Natural killer cell (primary cell): ENCODE measurements around the gene EGR4. TPM values are rescaled to one million over a fixed set of nuclear protein-coding genes. Genes with fewer than 3 reads are reported as not detected.

Experiments used
- ATAC-seq, 3 donors: fragments of 150-1000 bp in 2 of 3; fragments of 200-7000 bp in 1 of 3; cut with Tn5 transposase; 1 replicate in 1 of 3; 2 replicates in 2 of 3; pipeline ENCODE4 v1.10.0; 2021; ENCODE audit warnings: mild to moderate bottlenecking in 2 of 3, moderate library complexity in 2 of 3
- DNase-seq, 2 donors: peaks; one replicate each; pipeline versions ENCODE4 v3.0.0 to v3.0.0-alpha.2; 2013 to 2021; ENCODE audit warnings: mixed read lengths in 1 of 2
- H3K27ac ChIP-seq: one replicate; pipeline ENCODE4 v1.5.1; 2013; ENCODE audit warnings: mild to moderate bottlenecking, low read length
- H3K27me3 ChIP-seq: one replicate; pipeline ENCODE4 v1.6.1; 2013; ENCODE audit warnings: low read length; ENCODE audit not compliant: control insufficient read depth, insufficient read depth
- H3K36me3 ChIP-seq: one replicate; pipeline ENCODE4 v1.6.1; 2013; ENCODE audit warnings: low read length; ENCODE audit not compliant: control insufficient read depth, insufficient read depth
- H3K4me1 ChIP-seq: one replicate; pipeline ENCODE4 v1.6.1; 2013; ENCODE audit warnings: low read length; ENCODE audit not compliant: control insufficient read depth, insufficient read depth
- H3K4me3 ChIP-seq: one replicate; pipeline ENCODE4 v1.5.1; 2013; ENCODE audit warnings: low read length
- H3K9me3 ChIP-seq: one replicate; pipeline ENCODE4 v1.6.1; 2013; ENCODE audit warnings: low read length; ENCODE audit not compliant: control insufficient read depth, insufficient read depth
- H3K27ac Mint-ChIP-seq, 2 donors: one replicate each; pipeline ENCODE4 v1.8.0; 2022; ENCODE audit warnings: mild to moderate bottlenecking in 2 of 2, mixed read lengths in 2 of 2, moderate library complexity in 1 of 2
- H3K27me3 Mint-ChIP-seq, 2 donors: one replicate each; pipeline ENCODE4 v1.8.0; 2022; ENCODE audit warnings: low read depth in 2 of 2, mixed read lengths in 2 of 2
- H3K36me3 Mint-ChIP-seq: one replicate; pipeline ENCODE4 v1.8.0; 2022; ENCODE audit warnings: mixed read lengths
- H3K4me1 Mint-ChIP-seq, 2 donors: one replicate each; pipeline ENCODE4 v1.8.0; 2022; ENCODE audit warnings: mixed read lengths in 2 of 2
- H3K4me3 Mint-ChIP-seq: one replicate; pipeline ENCODE4 v1.8.0; 2022; ENCODE audit warnings: mild to moderate bottlenecking, moderate library complexity, mixed read lengths
- H3K9me3 Mint-ChIP-seq, 2 donors: one replicate each; pipeline ENCODE4 v1.8.0; 2022; ENCODE audit warnings: mixed read lengths in 2 of 2
- CTCF ChIP-seq: fragments of 200-600 bp; IDR thresholded peaks from one replicate; pipeline ENCODE4 v1.8.0; 2022; ENCODE audit warnings: antibody characterized with exemption
- WGBS: methylation state at CpG from one replicate; pipeline ENCODE4 v1.1.7; 2013; ENCODE audit warnings: missing lambda C conversion rate; ENCODE audit not compliant: insufficient coverage; 5-methylcytosine and 5-hydroxymethylcytosine counted together
- intact Hi-C: fragments of 100-400 bp; cut with micrococcal nuclease; formaldehyde crosslinking; loops from one replicate; pipeline ENCODE4 v1.14.2; 2022
- total RNA-seq, 4 donors: library from RNA; stranded (reverse); fragments of 120-200 nt in 1 of 4; gene quantifications; one replicate each; pipeline versions ENCODE4 v1.2.3 to v1.2.4, GENCODE V29; 2013 to 2022

Gene EGR4
- total RNA-seq, 3 donors from 2014 or later (not counting 1 experiment from before 2014, with no cell fraction given): 0.28 to 2.6 (median 1.1) TPM

- Histone ChIP-seq H3K9me3 (no peaks in the 10 kb centered on the region), H3K4me1 (no peaks in the 10 kb centered on the region), H3K4me3 (no peak overlapping the region), H3K27ac (no peak overlapping the region), H3K27me3 (no peaks in the 10 kb centered on the region), H3K36me3 (peaks cover 90% of the 10 kb centered on the region)
- Mint-ChIP-seq H3K4me1 (peaks cover 0 to 15% of the 10 kb centered on the region in 2 donors), H3K9me3 (no peaks in the 10 kb centered on the region), H3K4me3 (no peak overlapping the region), H3K27ac (peak overlapping the region in 1 of 2 donors; percentile 9), H3K27me3 (no peaks in the 10 kb centered on the region), H3K36me3 (peaks cover 35% of the 10 kb centered on the region)
- WGBS: 71% methylated on average over 3 of the region's 3 CpGs
- intact Hi-C loops: no loop called here
- TF ChIP-seq CTCF: no peak
- ATAC-seq (no peak), DNase-seq (no peak)
Observed at GRCh38 chr2:73246850-73247249, 46.5 kb downstream of the EGR4 start.

- no peak overlapping the region for H3K4me3 Mint-ChIP-seq
- H3K27me3 ChIP-seq: no peaks in the 10 kb centered on the region
- intact Hi-C loops: no loop called here
- DNase-seq (no peak), ATAC-seq (no peak)
- TF ChIP-seq CTCF: no peak
- peaks cover 86% of the 10 kb centered on the region for H3K36me3 ChIP-seq
- peaks cover 22% of the 10 kb centered on the region for H3K36me3 Mint-ChIP-seq
- H3K27me3 Mint-ChIP-seq: no peaks in the 10 kb centered on the region
- WGBS: 88% methylated on average over 3 of the region's 3 CpGs
- no peaks in the 10 kb centered on the region for H3K9me3 Mint-ChIP-seq
- peaks cover 0 to 13% of the 10 kb centered on the region in 2 donors for H3K4me1 Mint-ChIP-seq
- H3K27ac ChIP-seq: no peak overlapping the region
- no peak overlapping the region for H3K27ac Mint-ChIP-seq
- H3K9me3 ChIP-seq: no peaks in the 10 kb centered on the region
- no peak overlapping the region for H3K4me3 ChIP-seq
- H3K4me1 ChIP-seq: no peaks in the 10 kb centered on the region
Observed at GRCh38 chr2:73244580-73244979, 48.8 kb downstream of the EGR4 start.

DNA sequence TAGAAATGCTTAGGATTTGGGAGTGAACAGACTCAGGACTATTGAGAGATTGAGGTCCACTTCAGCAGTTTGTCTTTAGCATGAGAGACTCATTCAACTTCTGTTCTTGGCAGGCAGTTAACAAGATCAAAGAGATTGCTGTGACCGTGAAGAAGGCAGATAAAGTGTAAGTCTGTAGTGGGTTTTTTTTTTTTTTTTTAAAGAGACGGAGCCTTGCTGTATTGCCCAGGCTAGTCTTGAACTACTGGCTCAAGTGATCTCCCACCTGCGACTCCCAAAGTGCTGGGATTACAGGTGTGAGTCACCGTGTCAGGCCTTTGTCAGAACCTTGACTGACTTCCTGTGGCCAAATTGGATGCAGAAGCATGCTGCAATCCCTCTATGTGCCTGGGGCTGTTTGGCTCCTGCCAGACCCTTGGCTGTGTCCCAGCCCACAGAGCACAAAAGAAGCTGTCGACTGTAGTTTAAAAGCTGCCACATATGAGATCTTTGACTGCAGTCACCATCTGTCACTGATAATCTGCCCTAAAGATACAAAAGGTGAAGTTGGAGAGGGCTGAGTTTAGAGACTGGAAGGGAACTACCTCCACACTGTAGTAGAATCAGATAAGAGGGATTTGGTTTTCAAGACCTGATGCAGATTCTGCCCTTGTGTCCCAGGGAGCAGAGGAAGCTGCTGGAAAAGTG is 49.3 kb downstream of the EGR4 start:
- Mint-ChIP-seq H3K27ac (no peak overlapping the region), H3K4me1 (peaks cover 0 to 13% of the 10 kb centered on the region in 2 donors), H3K9me3 (no peaks in the 10 kb centered on the region), H3K4me3 (no peak overlapping the region), H3K27me3 (no peaks in the 10 kb centered on the region), H3K36me3 (peaks cover 17% of the 10 kb centered on the region)
- TF ChIP-seq CTCF: no peak
- intact Hi-C loops: no loop called here
- H3K27me3 ChIP-seq: no peaks in the 10 kb centered on the region
- H3K9me3 ChIP-seq: no peaks in the 10 kb centered on the region
- H3K27ac ChIP-seq: no peak overlapping the region
- no peak overlapping the region for H3K4me3 ChIP-seq
- H3K4me1 ChIP-seq: no peaks in the 10 kb centered on the region
- H3K36me3 ChIP-seq: peaks cover 85% of the 10 kb centered on the region
- DNase-seq (no peak), ATAC-seq (no peak)
- WGBS: 75% methylated on average over 5 of the region's 5 CpGs

Other genes with a start within 250 kb of the EGR4 start
- gene SFXN5, start 221.8 kb downstream of the EGR4 start, total RNA-seq: 10 to 100 TPM; 15.3 to 22.3 (median 19.8) TPM
- 10 to 100 TPM in 2 of 3 donors, 1 to 10 TPM in 1; 4.9 to 15.9 (median 11.2) TPM for gene RAB11FIP5, start 180.6 kb downstream of the EGR4 start, total RNA-seq
- gene NOTO, start 91.0 kb downstream of the EGR4 start, total RNA-seq: not detected
- gene SMYD5, start 79.3 kb downstream of the EGR4 start, total RNA-seq: 10 to 100 TPM; 12.2 to 25.3 (median 12.2) TPM
- gene PRADC1, start 60.3 kb downstream of the EGR4 start, total RNA-seq: 1 to 10 TPM; 8.3 to 9.7 (median 9.1) TPM
- gene CCT7, start 59.2 kb downstream of the EGR4 start, total RNA-seq: 100 to 1,000 TPM in 2 of 3 donors, 10 to 100 TPM in 1; 82.3 to 114 (median 112) TPM
- gene FBXO41, start 9.1 kb downstream of the EGR4 start, total RNA-seq: 10 to 100 TPM; 11.5 to 16.4 (median 13.8) TPM
- gene ALMS1, start 92.3 kb upstream of the EGR4 start, total RNA-seq: 10 to 100 TPM; 22.9 to 33.8 (median 26.9) TPM